HepG2 (cell line): ENCODE measurements around the gene COX4I2. TPM values are rescaled to one million over a fixed set of nuclear protein-coding genes. Genes with fewer than 3 reads are reported as not detected.

Source experiments
- CHD2 ChIP-seq: IDR thresholded peaks from 2 replicates; pipeline ENCODE4 v1.6.1; 2011; ENCODE audit warnings: low read depth, low read length, improper control_type of control experiment
- FOXA3 ChIP-seq: IDR thresholded peaks from 2 replicates; pipeline ENCODE4 v1.6.1; 2016; ENCODE audit warnings: missing genetic modification reagents, missing compliant biosample characterization
- KDM5B ChIP-seq: sonication (generic); formaldehyde crosslinking; IDR thresholded peaks from 2 replicates; pipeline ENCODE4 v1.4.0; 2020; ENCODE audit warnings: missing genetic modification reagents, mild to moderate bottlenecking, borderline replicate concordance
- MYC ChIP-seq: sonication (generic); formaldehyde crosslinking; IDR thresholded peaks from 2 replicates; pipeline ENCODE4 v1.9.0; 2021; ENCODE audit warnings: missing genetic modification reagents, borderline replicate concordance
- PTBP1 ChIP-seq: fragments of 200-400 bp; formaldehyde crosslinking; IDR thresholded peaks from 2 replicates; pipeline ENCODE4 v1.6.1; 2018; ENCODE audit warnings: low read length, low read depth; ENCODE audit not compliant: poor library complexity, severe bottlenecking
- REXO4 ChIP-seq: sonication (generic); formaldehyde crosslinking; IDR thresholded peaks from 2 replicates; pipeline ENCODE4 v1.8.0; 2022; ENCODE audit warnings: missing genetic modification reagents, mild to moderate bottlenecking, borderline replicate concordance
- SP140L ChIP-seq: sonication (generic); formaldehyde crosslinking; IDR thresholded peaks from 2 replicates; pipeline ENCODE4 v1.4.0; 2020; ENCODE audit warnings: missing genetic modification reagents, borderline replicate concordance
- TMF1 ChIP-seq: sonication (generic); formaldehyde crosslinking; IDR thresholded peaks from 2 replicates; pipeline ENCODE4 v1.8.1; 2022; ENCODE audit warnings: low read depth, missing genetic modification reagents
- ZNF124 ChIP-seq: sonication (generic); formaldehyde crosslinking; IDR thresholded peaks from 2 replicates; pipeline ENCODE4 v1.4.0; 2020; ENCODE audit warnings: missing genetic modification reagents
- ZNF510 ChIP-seq: sonication (generic); formaldehyde crosslinking; IDR thresholded peaks from 2 replicates; pipeline ENCODE4 v1.4.0; 2020; ENCODE audit warnings: low read depth, mild to moderate bottlenecking, missing genetic modification reagents
- ZNF781 ChIP-seq: sonication (generic); formaldehyde crosslinking; IDR thresholded peaks from 2 replicates; pipeline ENCODE4 v1.5.1; 2020; ENCODE audit warnings: borderline replicate concordance, mild to moderate bottlenecking, missing genetic modification reagents; ENCODE audit errors: not compliant biosample characterization
- ZNF816 ChIP-seq: sonication (generic); formaldehyde crosslinking; IDR thresholded peaks from 2 replicates; pipeline ENCODE4 v1.8.0; 2022; ENCODE audit warnings: missing genetic modification reagents, mild to moderate bottlenecking, borderline replicate concordance
- polyA plus RNA-seq, 8 experiments: library from polyadenylated mRNA; depleted of rRNA in 3 of 8; stranded (reverse) in 7 of 8; unstranded in 1 of 8; fragments of >200 nt; fragmentation: Illumina TruSeq in 4 of 8; extraction: Trizol in 4 of 8; gene quantifications; 2 replicates each; pipeline versions ENCODE4 v1.2.1 to v1.2.3, GENCODE V29; 2011 to 2016; ENCODE audit warnings: low read depth in 4 of 8, missing spikeins in 1 of 8, mixed read lengths in 1 of 8; ENCODE audit not compliant: insufficient read depth in 1 of 8
- total RNA-seq, 5 experiments: library from RNA; depleted of rRNA; stranded (reverse); fragments of >200 nt; fragmentation: Illumina TruSeq; extraction: Trizol; gene quantifications; 2 replicates each; pipeline ENCODE4 v1.2.3, GENCODE V29; 2016; ENCODE audit warnings: low read depth in 1 of 5
- TF ChIP-seq, protein P1 (sequence below): sonication (generic); formaldehyde crosslinking; IDR thresholded peaks from 2 replicates; pipeline ENCODE4 v1.9.0; 2022; ENCODE audit warnings: low read depth, missing genetic modification reagents
- TF ChIP-seq, protein P2 (sequence below): sonication (generic); formaldehyde crosslinking; IDR thresholded peaks from 2 replicates; pipeline ENCODE4 v1.5.1; 2020; ENCODE audit warnings: missing genetic modification reagents, mild to moderate bottlenecking, borderline replicate concordance
- TF ChIP-seq, protein P3 (sequence below): sonication (generic); formaldehyde crosslinking; IDR thresholded peaks from 2 replicates; pipeline ENCODE4 v1.4.0; 2020; ENCODE audit warnings: missing genetic modification reagents
- TF ChIP-seq, protein P4 (sequence below): IDR thresholded peaks from 2 replicates; pipeline ENCODE4 v1.6.1; 2016; ENCODE audit warnings: missing genetic modification reagents, missing compliant biosample characterization
- TF ChIP-seq, protein P5 (sequence below): sonication (generic); formaldehyde crosslinking; IDR thresholded peaks from 2 replicates; pipeline ENCODE4 v1.4.0; 2020; ENCODE audit warnings: missing genetic modification reagents

Gene COX4I2
- total and polyA plus RNA-seq, 2 of the 13 experiments (the other 11 are each of a cell fraction or from before 2014, with no cell fraction given): 1.1 TPM; not detected in 1

DNA sequence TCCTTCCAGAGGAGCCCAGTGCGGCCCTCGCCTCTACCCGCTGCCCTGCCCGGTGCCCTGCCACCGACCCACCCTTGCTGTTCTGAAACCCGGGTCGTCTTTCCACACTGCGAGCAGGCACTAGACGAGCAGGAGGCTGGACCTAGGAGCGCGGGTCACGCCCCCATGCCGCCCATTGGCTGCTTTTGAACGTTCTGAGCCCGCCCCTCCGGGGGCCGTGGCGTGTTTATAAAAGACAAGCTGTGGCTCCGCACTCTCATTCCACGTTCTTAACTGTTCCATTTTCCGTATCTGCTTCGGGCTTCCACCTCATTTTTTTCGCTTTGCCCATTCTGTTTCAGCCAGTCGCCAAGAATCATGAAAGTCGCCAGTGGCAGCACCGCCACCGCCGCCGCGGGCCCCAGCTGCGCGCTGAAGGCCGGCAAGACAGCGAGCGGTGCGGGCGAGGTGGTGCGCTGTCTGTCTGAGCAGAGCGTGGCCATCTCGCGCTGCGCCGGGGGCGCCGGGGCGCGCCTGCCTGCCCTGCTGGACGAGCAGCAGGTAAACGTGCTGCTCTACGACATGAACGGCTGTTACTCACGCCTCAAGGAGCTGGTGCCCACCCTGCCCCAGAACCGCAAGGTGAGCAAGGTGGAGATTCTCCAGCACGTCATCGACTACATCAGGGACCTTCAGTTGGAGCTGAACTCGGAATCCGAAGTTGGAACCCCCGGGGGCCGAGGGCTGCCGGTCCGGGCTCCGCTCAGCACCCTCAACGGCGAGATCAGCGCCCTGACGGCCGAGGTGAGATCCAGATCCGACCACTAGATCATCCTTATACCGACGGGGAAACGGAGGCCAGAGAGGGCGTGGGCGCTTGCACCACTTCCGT lies 32.4 kb upstream of the COX4I2 start, which contains the start of gene ID1 (continued):
- TF ChIP-seq, protein P1, sequence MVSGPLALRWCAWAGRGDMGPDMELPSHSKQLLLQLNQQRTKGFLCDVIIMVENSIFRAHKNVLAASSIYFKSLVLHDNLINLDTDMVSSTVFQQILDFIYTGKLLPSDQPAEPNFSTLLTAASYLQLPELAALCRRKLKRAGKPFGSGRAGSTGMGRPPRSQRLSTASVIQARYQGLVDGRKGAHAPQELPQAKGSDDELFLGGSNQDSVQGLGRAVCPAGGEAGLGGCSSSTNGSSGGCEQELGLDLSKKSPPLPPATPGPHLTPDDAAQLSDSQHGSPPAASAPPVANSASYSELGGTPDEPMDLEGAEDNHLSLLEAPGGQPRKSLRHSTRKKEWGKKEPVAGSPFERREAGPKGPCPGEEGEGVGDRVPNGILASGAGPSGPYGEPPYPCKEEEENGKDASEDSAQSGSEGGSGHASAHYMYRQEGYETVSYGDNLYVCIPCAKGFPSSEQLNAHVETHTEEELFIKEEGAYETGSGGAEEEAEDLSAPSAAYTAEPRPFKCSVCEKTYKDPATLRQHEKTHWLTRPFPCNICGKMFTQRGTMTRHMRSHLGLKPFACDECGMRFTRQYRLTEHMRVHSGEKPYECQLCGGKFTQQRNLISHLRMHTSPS (CRISPR knock-in tag): peak; percentile 68
- TF ChIP-seq ZNF124 (CRISPR knock-in tag) (peak; percentile 98), REXO4 (CRISPR knock-in tag) (no peak), KDM5B (CRISPR knock-in tag) (peak; percentile 94), MYC (CRISPR knock-in tag) (peak; percentile 80), CHD2 (peak; percentile 23; the same call in 1 of the 2 replicates), PTBP1 (peak; percentile 93), TMF1 (CRISPR knock-in tag) (peak; percentile 99), ZNF816 (peak; percentile 88), SP140L (no peak), ZNF781 (peak; percentile 95), FOXA3 (CRISPR knock-in tag) (peak; percentile 77), ZNF510 (CRISPR knock-in tag) (no peak; the same call in 1 of the 2 replicates)
- TF ChIP-seq, protein P2, sequence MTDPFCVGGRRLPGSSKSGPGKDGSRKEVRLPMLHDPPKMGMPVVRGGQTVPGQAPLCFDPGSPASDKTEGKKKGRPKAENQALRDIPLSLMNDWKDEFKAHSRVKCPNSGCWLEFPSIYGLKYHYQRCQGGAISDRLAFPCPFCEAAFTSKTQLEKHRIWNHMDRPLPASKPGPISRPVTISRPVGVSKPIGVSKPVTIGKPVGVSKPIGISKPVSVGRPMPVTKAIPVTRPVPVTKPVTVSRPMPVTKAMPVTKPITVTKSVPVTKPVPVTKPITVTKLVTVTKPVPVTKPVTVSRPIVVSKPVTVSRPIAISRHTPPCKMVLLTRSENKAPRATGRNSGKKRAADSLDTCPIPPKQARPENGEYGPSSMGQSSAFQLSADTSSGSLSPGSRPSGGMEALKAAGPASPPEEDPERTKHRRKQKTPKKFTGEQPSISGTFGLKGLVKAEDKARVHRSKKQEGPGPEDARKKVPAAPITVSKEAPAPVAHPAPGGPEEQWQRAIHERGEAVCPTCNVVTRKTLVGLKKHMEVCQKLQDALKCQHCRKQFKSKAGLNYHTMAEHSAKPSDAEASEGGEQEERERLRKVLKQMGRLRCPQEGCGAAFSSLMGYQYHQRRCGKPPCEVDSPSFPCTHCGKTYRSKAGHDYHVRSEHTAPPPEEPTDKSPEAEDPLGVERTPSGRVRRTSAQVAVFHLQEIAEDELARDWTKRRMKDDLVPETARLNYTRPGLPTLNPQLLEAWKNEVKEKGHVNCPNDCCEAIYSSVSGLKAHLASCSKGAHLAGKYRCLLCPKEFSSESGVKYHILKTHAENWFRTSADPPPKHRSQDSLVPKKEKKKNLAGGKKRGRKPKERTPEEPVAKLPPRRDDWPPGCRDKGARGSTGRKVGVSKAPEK (CRISPR knock-in tag): peak; percentile 92
- TF ChIP-seq, protein P3, sequence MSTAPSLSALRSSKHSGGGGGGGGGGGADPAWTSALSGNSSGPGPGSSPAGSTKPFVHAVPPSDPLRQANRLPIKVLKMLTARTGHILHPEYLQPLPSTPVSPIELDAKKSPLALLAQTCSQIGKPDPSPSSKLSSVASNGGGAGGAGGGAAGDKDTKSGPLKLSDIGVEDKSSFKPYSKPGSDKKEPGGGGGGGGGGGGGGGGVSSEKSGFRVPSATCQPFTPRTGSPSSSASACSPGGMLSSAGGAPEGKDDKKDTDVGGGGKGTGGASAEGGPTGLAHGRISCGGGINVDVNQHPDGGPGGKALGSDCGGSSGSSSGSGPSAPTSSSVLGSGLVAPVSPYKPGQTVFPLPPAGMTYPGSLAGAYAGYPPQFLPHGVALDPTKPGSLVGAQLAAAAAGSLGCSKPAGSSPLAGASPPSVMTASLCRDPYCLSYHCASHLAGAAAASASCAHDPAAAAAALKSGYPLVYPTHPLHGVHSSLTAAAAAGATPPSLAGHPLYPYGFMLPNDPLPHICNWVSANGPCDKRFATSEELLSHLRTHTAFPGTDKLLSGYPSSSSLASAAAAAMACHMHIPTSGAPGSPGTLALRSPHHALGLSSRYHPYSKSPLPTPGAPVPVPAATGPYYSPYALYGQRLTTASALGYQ: peak; percentile 84
- TF ChIP-seq, protein P4, sequence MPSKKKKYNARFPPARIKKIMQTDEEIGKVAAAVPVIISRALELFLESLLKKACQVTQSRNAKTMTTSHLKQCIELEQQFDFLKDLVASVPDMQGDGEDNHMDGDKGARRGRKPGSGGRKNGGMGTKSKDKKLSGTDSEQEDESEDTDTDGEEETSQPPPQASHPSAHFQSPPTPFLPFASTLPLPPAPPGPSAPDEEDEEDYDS (CRISPR knock-in tag): peak; percentile 100
- TF ChIP-seq, protein P5, sequence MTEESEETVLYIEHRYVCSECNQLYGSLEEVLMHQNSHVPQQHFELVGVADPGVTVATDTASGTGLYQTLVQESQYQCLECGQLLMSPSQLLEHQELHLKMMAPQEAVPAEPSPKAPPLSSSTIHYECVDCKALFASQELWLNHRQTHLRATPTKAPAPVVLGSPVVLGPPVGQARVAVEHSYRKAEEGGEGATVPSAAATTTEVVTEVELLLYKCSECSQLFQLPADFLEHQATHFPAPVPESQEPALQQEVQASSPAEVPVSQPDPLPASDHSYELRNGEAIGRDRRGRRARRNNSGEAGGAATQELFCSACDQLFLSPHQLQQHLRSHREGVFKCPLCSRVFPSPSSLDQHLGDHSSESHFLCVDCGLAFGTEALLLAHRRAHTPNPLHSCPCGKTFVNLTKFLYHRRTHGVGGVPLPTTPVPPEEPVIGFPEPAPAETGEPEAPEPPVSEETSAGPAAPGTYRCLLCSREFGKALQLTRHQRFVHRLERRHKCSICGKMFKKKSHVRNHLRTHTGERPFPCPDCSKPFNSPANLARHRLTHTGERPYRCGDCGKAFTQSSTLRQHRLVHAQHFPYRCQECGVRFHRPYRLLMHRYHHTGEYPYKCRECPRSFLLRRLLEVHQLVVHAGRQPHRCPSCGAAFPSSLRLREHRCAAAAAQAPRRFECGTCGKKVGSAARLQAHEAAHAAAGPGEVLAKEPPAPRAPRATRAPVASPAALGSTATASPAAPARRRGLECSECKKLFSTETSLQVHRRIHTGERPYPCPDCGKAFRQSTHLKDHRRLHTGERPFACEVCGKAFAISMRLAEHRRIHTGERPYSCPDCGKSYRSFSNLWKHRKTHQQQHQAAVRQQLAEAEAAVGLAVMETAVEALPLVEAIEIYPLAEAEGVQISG: peak; percentile 92
